ENCODE results near the gene LINGO1. TPM values are rescaled to one million over a fixed set of nuclear protein-coding genes. Genes with fewer than 3 reads are reported as not detected.

The LINGO1 gene
- total and polyA plus RNA-seq, 4 donors, result 0.50 to 1.6 (median 0.75) TPM; not detected in 1

DNA sequence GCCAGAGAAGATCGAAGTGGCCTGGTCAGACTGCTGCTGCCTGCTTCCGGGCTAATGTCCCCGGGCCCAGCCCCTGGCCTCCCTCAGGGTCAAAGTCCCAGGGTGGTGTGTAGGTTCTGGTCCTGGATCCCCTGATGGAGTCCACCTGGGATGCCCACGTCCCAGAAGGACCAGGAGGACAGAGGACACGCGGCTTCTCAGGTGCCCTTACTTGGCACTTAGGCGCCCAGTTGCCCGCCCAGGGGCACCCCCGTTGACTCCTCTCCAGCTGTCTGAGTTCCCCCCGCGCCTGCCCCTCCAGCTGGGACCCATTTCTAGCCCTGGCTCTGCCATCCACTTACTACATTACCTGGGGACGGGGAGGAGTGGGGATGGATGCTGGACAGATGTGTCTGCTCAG, 44.6 kb downstream of the LINGO1 start:
- Histone ChIP-seq H3K4me3 (ENCODE audit: low read depth in 1 of 3, low read length in 3 of 3) (no peak overlapping the region), H3K27me3 (ENCODE audit: control insufficient read depth in 4 of 4, insufficient read depth in 4 of 4, low read length in 3 of 4) (no peaks in the 10 kb centered on the region), H3K9me3 (ENCODE audit: control insufficient read depth in 4 of 4, low read length in 3 of 4) (no peaks in the 10 kb centered on the region), H3K9ac (ENCODE audit: low read depth in 1 of 2, low read length in 2 of 2) (no peak overlapping the region), H3K36me3 (ENCODE audit: control insufficient read depth in 4 of 4, insufficient read depth in 3 of 4, low read depth in 1 of 4, low read length in 3 of 4) (no peaks in the 10 kb centered on the region), H3K27ac (ENCODE audit: low read depth in 1 of 2, low read length in 2 of 2) (no peak overlapping the region), H3K4me1 (ENCODE audit: control insufficient read depth in 4 of 4, insufficient read depth in 4 of 4, low read length in 3 of 4) (no peaks in the 10 kb centered on the region)
- DNase-seq (ENCODE audit: low spot score), result no peak
- no peak for TF ChIP-seq MAX (IDR thresholded peaks at IDR 0.05)
- TF ChIP-seq NR2F2 (IDR thresholded peaks at IDR 0.05), result no peak
- TF ChIP-seq ATF3 (IDR thresholded peaks at IDR 0.05), result no peak
- 91% methylated on average over 12 of the region's 12 CpGs for WGBS

GRCh38 chr15:77584691-77585090, 48.0 kb downstream of the LINGO1 start:
- DNase-seq (ENCODE audit: low spot score), result no peak
- TF ChIP-seq ATF3 (IDR thresholded peaks at IDR 0.05), result no peak
- WGBS, result 87% methylated on average over 11 of the region's 11 CpGs
- Histone ChIP-seq H3K27me3 (ENCODE audit: control insufficient read depth in 4 of 4, insufficient read depth in 4 of 4, low read length in 3 of 4) (no peaks in the 10 kb centered on the region), H3K4me1 (ENCODE audit: control insufficient read depth in 4 of 4, insufficient read depth in 4 of 4, low read length in 3 of 4) (no peaks in the 10 kb centered on the region), H3K4me3 (ENCODE audit: low read depth in 1 of 3, low read length in 3 of 3) (no peak overlapping the region), H3K9ac (ENCODE audit: low read depth in 1 of 2, low read length in 2 of 2) (no peak overlapping the region), H3K36me3 (ENCODE audit: control insufficient read depth in 4 of 4, insufficient read depth in 3 of 4, low read depth in 1 of 4, low read length in 3 of 4) (no peaks in the 10 kb centered on the region), H3K27ac (ENCODE audit: low read depth in 1 of 2, low read length in 2 of 2) (no peak overlapping the region), H3K9me3 (ENCODE audit: control insufficient read depth in 4 of 4, low read length in 3 of 4) (no peaks in the 10 kb centered on the region)

GRCh38 chr15:77584201-77584600, 48.5 kb downstream of the LINGO1 start:
- TF ChIP-seq, protein P1, sequence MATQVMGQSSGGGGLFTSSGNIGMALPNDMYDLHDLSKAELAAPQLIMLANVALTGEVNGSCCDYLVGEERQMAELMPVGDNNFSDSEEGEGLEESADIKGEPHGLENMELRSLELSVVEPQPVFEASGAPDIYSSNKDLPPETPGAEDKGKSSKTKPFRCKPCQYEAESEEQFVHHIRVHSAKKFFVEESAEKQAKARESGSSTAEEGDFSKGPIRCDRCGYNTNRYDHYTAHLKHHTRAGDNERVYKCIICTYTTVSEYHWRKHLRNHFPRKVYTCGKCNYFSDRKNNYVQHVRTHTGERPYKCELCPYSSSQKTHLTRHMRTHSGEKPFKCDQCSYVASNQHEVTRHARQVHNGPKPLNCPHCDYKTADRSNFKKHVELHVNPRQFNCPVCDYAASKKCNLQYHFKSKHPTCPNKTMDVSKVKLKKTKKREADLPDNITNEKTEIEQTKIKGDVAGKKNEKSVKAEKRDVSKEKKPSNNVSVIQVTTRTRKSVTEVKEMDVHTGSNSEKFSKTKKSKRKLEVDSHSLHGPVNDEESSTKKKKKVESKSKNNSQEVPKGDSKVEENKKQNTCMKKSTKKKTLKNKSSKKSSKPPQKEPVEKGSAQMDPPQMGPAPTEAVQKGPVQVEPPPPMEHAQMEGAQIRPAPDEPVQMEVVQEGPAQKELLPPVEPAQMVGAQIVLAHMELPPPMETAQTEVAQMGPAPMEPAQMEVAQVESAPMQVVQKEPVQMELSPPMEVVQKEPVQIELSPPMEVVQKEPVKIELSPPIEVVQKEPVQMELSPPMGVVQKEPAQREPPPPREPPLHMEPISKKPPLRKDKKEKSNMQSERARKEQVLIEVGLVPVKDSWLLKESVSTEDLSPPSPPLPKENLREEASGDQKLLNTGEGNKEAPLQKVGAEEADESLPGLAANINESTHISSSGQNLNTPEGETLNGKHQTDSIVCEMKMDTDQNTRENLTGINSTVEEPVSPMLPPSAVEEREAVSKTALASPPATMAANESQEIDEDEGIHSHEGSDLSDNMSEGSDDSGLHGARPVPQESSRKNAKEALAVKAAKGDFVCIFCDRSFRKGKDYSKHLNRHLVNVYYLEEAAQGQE (IDR thresholded peaks at IDR 0.05), result no peak
- TF ChIP-seq MAX (IDR thresholded peaks at IDR 0.05) (no peak), ATF3 (IDR thresholded peaks at IDR 0.05) (no peak), NR2F2 (IDR thresholded peaks at IDR 0.05) (no peak), TAF1 (conservative IDR thresholded peaks at IDR 0.05) (no peak), JUND (IDR thresholded peaks at IDR 0.05) (no peak), HNF4G (IDR thresholded peaks at IDR 0.05) (no peak), SP1 (IDR thresholded peaks at IDR 0.05) (no peak), ZBTB33 (IDR thresholded peaks at IDR 0.05) (no peak)
- WGBS, result 56% methylated on average over 7 of the region's 7 CpGs
- Histone ChIP-seq H3K4me3 (ENCODE audit: low read depth in 1 of 3, low read length in 3 of 3) (no peak overlapping the region), H3K27ac (ENCODE audit: low read depth in 1 of 2, low read length in 2 of 2) (no peak overlapping the region), H3K9ac (ENCODE audit: low read depth in 1 of 2, low read length in 2 of 2) (no peak overlapping the region), H3K4me1 (ENCODE audit: control insufficient read depth in 4 of 4, insufficient read depth in 4 of 4, low read length in 3 of 4) (no peaks in the 10 kb centered on the region), H3K9me3 (ENCODE audit: control insufficient read depth in 4 of 4, low read length in 3 of 4) (no peaks in the 10 kb centered on the region), H3K27me3 (ENCODE audit: control insufficient read depth in 4 of 4, insufficient read depth in 4 of 4, low read length in 3 of 4) (no peaks in the 10 kb centered on the region), H3K36me3 (ENCODE audit: control insufficient read depth in 4 of 4, insufficient read depth in 3 of 4, low read depth in 1 of 4, low read length in 3 of 4) (no peaks in the 10 kb centered on the region)
- DNase-seq (ENCODE audit: low spot score), result no peak

Data from liver (tissue), 9 donors.